HEK293 (cell line): ENCODE results near the gene ZNF529.
"Not testable (repeated sequence)": the region's sequence is repeated elsewhere in the genome, so short reads cannot be mapped to it uniquely, and the experiment has no call there.

ENCODE experiments used
- CTCF ChIA-PET: fragments of 350-600 bp; formaldehyde crosslinking; extraction: SDS; loops from one replicate; lab custom pipeline; 2021; ENCODE audit warnings: antibody characterized with exemption; lab: Yijun Ruan, JAX
- POLR2A ChIA-PET: fragments of 300-600 bp; formaldehyde crosslinking; extraction: SDS; loops from one replicate; lab custom pipeline; 2020; ENCODE audit warnings: antibody characterized with exemption, inconsistent platforms; lab: Yijun Ruan, JAX
- H3K27ac ChIP-seq: fragments of 200-500 bp; sonication (Bioruptor generic); 2 replicates; pipeline ENCODE4 v1.5.1; 2014; ENCODE audit warnings: low read depth, low read length, control low read depth, inconsistent platforms; ENCODE audit errors: extremely low read depth
- H3K36me3 ChIP-seq, 2 experiments: fragments of 200-500 bp in 1 of 2; sonication (Bioruptor generic) in 1 of 2; 1 replicate in 1 of 2; 2 replicates in 1 of 2; pipeline ENCODE4 v1.5.1; 2014 to 2017; ENCODE audit warnings: inconsistent platforms in 2 of 2, low read length in 2 of 2; ENCODE audit not compliant: control insufficient read depth in 2 of 2, insufficient read depth in 1 of 2
- H3K4me1 ChIP-seq: fragments of 200-500 bp; sonication (Bioruptor generic); 2 replicates; pipeline ENCODE4 v1.5.1; 2014; ENCODE audit warnings: mild to moderate bottlenecking, low read length, inconsistent platforms; ENCODE audit not compliant: control insufficient read depth, insufficient read depth
- H3K4me3 ChIP-seq: 2 replicates; pipeline ENCODE4 v1.5.1; 2011; ENCODE audit warnings: low read depth, mild to moderate bottlenecking, control low read depth, low read length, moderate library complexity
- H3K9me3 ChIP-seq: fragments of 200-500 bp; sonication (Bioruptor generic); 2 replicates; pipeline ENCODE4 v1.5.1; 2014; ENCODE audit warnings: low read depth, low read length, inconsistent platforms; ENCODE audit not compliant: control insufficient read depth, insufficient read depth
- SCRT1 ChIP-seq: fragments of 450-650 bp; formaldehyde crosslinking; IDR thresholded peaks from 2 replicates; pipeline ENCODE4 v1.5.1; 2016; ENCODE audit warnings: missing biosample characterization, missing genetic modification characterization, borderline replicate concordance
- ZNF211 ChIP-seq: fragments of 450-650 bp; formaldehyde crosslinking; IDR thresholded peaks from 2 replicates; pipeline ENCODE4 v1.5.1; 2016; ENCODE audit warnings: low read depth, missing biosample characterization, missing genetic modification characterization
- ZNF221 ChIP-seq: fragments of 450-650 bp; formaldehyde crosslinking; IDR thresholded peaks from 2 replicates; pipeline ENCODE4 v1.5.1; 2017; ENCODE audit warnings: missing biosample characterization, missing genetic modification characterization, borderline replicate concordance
- ZNF558 ChIP-seq: fragments of 450-650 bp; formaldehyde crosslinking; IDR thresholded peaks from 2 replicates; pipeline ENCODE4 v1.5.1; 2016; ENCODE audit warnings: missing biosample characterization, missing genetic modification characterization
- ZNF560 ChIP-seq: fragments of 450-650 bp; formaldehyde crosslinking; IDR thresholded peaks from 2 replicates; pipeline ENCODE4 v1.5.1; 2017; ENCODE audit warnings: missing biosample characterization, missing genetic modification characterization, borderline replicate concordance
- TF ChIP-seq, protein P1 (sequence below): fragments of 450-650 bp; formaldehyde crosslinking; IDR thresholded peaks from 2 replicates; pipeline ENCODE4 v1.5.1; 2016; ENCODE audit warnings: missing biosample characterization, missing genetic modification characterization
- TF ChIP-seq, protein P2 (sequence below): fragments of 450-650 bp; formaldehyde crosslinking; IDR thresholded peaks from 2 replicates; pipeline ENCODE4 v1.5.1; 2016; ENCODE audit warnings: missing biosample characterization, missing genetic modification characterization
- TF ChIP-seq, protein P3 (sequence below): fragments of 450-650 bp; formaldehyde crosslinking; IDR thresholded peaks from 2 replicates; pipeline ENCODE4 v1.5.1; 2016; ENCODE audit warnings: missing biosample characterization, missing genetic modification characterization
- TF ChIP-seq, protein P4 (sequence below): fragments of 450-650 bp; formaldehyde crosslinking; IDR thresholded peaks from 2 replicates; pipeline ENCODE4 v1.5.1; 2016; ENCODE audit warnings: missing biosample characterization, missing genetic modification characterization
- TF ChIP-seq, protein P5 (sequence below): fragments of 450-650 bp; formaldehyde crosslinking; IDR thresholded peaks from 2 replicates; pipeline ENCODE4 v1.5.1; 2016; ENCODE audit warnings: missing biosample characterization, missing genetic modification characterization

ZNF529 gene

DNA sequence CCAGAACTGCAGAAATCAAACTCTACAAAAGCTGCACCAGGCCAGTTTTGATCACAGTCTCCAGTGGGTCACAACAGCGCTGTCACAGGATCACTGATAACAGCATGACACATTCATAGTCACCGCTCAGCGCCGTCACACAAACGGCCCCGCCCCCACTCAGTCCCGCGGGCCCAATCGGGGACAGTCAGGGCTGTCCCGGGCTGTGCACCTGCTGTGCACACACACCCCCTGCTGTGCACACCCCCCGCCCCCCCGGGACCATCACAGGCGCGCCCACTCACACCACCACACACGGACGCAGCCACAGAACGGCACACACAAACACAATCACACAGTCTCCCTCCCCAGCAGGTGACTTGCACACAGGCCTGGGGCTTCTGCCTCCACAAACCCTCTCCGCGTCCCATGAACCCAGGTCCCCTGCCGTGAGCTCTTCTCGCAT lies 31.6 kb upstream of the ZNF529 start (continued):
- TF ChIP-seq, protein P1, sequence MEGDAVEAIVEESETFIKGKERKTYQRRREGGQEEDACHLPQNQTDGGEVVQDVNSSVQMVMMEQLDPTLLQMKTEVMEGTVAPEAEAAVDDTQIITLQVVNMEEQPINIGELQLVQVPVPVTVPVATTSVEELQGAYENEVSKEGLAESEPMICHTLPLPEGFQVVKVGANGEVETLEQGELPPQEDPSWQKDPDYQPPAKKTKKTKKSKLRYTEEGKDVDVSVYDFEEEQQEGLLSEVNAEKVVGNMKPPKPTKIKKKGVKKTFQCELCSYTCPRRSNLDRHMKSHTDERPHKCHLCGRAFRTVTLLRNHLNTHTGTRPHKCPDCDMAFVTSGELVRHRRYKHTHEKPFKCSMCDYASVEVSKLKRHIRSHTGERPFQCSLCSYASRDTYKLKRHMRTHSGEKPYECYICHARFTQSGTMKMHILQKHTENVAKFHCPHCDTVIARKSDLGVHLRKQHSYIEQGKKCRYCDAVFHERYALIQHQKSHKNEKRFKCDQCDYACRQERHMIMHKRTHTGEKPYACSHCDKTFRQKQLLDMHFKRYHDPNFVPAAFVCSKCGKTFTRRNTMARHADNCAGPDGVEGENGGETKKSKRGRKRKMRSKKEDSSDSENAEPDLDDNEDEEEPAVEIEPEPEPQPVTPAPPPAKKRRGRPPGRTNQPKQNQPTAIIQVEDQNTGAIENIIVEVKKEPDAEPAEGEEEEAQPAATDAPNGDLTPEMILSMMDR (tag by site-specific recombination): peak; percentile 83
- TF ChIP-seq, protein P2, sequence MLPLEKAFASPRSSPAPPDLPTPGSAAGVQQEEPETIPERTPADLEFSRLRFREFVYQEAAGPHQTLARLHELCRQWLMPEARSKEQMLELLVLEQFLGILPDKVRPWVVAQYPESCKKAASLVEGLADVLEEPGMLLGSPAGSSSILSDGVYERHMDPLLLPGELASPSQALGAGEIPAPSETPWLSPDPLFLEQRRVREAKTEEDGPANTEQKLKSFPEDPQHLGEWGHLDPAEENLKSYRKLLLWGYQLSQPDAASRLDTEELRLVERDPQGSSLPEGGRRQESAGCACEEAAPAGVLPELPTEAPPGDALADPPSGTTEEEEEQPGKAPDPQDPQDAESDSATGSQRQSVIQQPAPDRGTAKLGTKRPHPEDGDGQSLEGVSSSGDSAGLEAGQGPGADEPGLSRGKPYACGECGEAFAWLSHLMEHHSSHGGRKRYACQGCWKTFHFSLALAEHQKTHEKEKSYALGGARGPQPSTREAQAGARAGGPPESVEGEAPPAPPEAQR (tag by site-specific recombination): peak; percentile 82
- peak; percentile 73; the same call in 1 of the 2 replicates for TF ChIP-seq ZNF211 (tag by site-specific recombination)

DNA sequence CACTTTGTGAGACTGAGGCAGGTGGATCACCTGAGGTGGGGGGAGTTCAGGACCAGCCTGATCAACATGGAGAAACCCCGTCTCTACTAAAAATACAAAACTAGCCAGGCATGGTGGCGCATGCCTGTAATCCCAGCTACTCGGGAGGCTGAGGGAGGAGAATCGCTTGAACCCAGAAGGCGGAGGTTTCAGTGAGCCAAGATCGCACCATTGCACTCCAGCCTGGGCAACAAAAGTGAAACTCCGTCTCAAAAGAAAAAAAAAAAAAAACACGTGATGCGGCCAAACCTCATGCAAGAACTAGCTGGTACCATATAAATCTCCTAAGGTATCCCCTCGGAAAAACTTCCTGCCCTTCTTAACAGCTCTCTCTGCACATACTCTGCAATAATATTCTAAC lies 29.6 kb upstream of the ZNF529 start:
- CTCF ChIA-PET, H3K4me3 ChIP-seq, POLR2A ChIA-PET, H3K4me1 ChIP-seq, H3K27ac ChIP-seq: not testable (repeated sequence)
- peaks cover 6 to 59% of the 10 kb centered on the region in 2 experiments for H3K36me3 ChIP-seq
- H3K9me3 ChIP-seq: peaks cover 20% of the 10 kb centered on the region
- TF ChIP-seq, protein P3, sequence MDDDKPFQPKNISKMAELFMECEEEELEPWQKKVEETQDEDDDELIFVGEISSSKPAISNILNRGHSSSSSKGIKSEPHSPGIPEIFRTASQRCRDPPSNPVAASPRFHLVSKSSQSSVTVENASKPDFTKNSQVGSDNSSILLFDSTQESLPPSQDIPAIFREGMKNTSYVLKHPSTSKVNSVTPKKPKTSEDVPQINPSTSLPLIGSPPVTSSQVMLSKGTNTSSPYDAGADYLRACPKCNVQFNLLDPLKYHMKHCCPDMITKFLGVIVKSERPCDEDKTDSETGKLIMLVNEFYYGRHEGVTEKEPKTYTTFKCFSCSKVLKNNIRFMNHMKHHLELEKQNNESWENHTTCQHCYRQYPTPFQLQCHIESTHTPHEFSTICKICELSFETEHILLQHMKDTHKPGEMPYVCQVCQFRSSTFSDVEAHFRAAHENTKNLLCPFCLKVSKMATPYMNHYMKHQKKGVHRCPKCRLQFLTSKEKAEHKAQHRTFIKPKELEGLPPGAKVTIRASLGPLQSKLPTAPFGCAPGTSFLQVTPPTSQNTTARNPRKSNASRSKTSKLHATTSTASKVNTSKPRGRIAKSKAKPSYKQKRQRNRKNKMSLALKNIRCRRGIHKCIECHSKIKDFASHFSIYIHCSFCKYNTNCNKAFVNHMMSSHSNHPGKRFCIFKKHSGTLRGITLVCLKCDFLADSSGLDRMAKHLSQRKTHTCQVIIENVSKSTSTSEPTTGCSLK (tag by site-specific recombination): 0 out of 2 replicates have a peak, but pooled peaks have one; percentile 84
- TF ChIP-seq ZNF560 (tag by site-specific recombination): peak; percentile 58; the same call in 1 of the 2 replicates

DNA sequence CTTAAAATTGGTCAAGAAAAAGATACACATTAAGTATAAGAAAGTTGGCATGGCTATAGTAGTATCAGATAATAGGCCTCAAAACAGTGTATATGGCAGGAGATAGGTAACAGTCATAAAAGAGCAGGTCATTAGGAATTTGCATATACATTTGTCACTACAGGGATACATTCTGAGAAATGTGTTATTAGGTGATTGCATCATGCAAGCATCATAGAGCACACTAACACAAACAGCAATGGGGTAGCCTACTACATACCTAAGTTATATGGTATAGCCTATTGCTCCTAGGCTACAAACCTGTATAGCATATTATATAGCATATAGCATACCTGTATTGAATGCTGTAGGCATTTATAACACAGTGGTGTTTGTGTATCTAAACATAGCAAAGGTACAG lies 6.2 kb upstream of the ZNF529 start:
- H3K36me3 ChIP-seq: peaks cover 75 to 93% of the 10 kb centered on the region in 2 experiments

More for the DNA sequence above, 6.2 kb upstream of the ZNF529 start:
- CTCF ChIA-PET: interaction anchor here (0.7 kb wide), 1 partner anchor 18 kb away, joined by 3 read pairs; no protein-coding TSS in a partner anchor
- H3K4me3 ChIP-seq: no peak overlapping the region
- H3K9me3 ChIP-seq: peaks cover 30% of the 10 kb centered on the region
- peaks cover 8% of the 10 kb centered on the region for H3K4me1 ChIP-seq
- H3K27ac ChIP-seq: no peak overlapping the region
- POLR2A ChIA-PET: interaction anchor here (0.6 kb wide), 1 partner anchor 54 kb away, joined by 3 read pairs; no protein-coding TSS in a partner anchor
- TF ChIP-seq, protein P4, sequence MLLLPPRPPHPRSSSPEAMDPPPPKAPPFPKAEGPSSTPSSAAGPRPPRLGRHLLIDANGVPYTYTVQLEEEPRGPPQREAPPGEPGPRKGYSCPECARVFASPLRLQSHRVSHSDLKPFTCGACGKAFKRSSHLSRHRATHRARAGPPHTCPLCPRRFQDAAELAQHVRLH (tag by site-specific recombination): no peak
- TF ChIP-seq ZNF211 (tag by site-specific recombination) (peak; percentile 48; the same call in 1 of the 2 replicates), ZNF558 (tag by site-specific recombination) (peak; percentile 52; the same call in 1 of the 2 replicates), ZNF221 (tag by site-specific recombination) (0 out of 2 replicates have a peak, but pooled peaks have one; percentile 22), SCRT1 (tag by site-specific recombination) (no peak)
- TF ChIP-seq, protein P5, sequence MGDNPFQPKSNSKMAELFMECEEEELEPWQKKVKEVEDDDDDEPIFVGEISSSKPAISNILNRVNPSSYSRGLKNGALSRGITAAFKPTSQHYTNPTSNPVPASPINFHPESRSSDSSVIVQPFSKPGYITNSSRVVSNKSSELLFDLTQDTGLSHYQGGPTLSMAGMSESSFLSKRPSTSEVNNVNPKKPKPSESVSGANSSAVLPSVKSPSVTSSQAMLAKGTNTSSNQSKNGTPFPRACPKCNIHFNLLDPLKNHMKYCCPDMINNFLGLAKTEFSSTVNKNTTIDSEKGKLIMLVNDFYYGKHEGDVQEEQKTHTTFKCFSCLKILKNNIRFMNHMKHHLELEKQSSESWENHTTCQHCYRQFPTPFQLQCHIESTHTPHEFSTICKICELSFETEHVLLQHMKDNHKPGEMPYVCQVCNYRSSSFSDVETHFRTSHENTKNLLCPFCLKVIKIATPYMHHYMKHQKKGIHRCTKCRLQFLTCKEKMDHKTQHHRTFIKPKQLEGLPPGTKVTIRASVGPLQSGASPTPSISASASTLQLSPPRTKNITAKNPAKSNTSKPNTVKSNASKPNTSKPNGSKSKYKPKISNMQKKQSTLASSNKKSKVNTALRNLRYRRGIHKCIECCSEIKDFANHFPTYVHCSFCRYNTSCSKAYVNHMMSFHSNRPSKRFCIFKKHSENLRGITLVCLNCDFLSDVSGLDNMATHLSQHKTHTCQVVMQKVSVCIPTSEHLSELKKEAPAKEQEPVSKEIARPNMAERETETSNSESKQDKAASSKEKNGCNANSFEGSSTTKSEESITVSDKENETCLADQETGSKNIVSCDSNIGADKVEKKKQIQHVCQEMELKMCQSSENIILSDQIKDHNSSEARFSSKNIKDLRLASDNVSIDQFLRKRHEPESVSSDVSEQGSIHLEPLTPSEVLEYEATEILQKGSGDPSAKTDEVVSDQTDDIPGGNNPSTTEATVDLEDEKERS (tag by site-specific recombination): 0 out of 2 replicates have a peak, but pooled peaks have one; percentile 7
